Thyroid gland (tissue), 4 donors: ENCODE data around the gene ISOC2.

Experiments used
- POLR2A ChIP-seq, 2 donors: fragments of 450-650 bp; IDR thresholded peaks; one replicate each; pipeline ENCODE4 v1.6.1; 2017; ENCODE audit warnings: antibody characterized with exemption in 2 of 2, mild to moderate bottlenecking in 2 of 2, moderate library complexity in 1 of 2
- TF ChIP-seq, protein P1 (sequence below), 6 experiments: fragments of 200-600 bp in 3 of 6; fragments of 450-650 bp in 3 of 6; sonication (generic) in 3 of 6; IDR thresholded peaks; one replicate each; pipeline ENCODE4 v1.5.1; 2016 to 2019; ENCODE audit warnings: antibody characterized with exemption in 6 of 6, mild to moderate bottlenecking in 2 of 6, inconsistent platforms in 1 of 6, moderate library complexity in 1 of 6

DNA sequence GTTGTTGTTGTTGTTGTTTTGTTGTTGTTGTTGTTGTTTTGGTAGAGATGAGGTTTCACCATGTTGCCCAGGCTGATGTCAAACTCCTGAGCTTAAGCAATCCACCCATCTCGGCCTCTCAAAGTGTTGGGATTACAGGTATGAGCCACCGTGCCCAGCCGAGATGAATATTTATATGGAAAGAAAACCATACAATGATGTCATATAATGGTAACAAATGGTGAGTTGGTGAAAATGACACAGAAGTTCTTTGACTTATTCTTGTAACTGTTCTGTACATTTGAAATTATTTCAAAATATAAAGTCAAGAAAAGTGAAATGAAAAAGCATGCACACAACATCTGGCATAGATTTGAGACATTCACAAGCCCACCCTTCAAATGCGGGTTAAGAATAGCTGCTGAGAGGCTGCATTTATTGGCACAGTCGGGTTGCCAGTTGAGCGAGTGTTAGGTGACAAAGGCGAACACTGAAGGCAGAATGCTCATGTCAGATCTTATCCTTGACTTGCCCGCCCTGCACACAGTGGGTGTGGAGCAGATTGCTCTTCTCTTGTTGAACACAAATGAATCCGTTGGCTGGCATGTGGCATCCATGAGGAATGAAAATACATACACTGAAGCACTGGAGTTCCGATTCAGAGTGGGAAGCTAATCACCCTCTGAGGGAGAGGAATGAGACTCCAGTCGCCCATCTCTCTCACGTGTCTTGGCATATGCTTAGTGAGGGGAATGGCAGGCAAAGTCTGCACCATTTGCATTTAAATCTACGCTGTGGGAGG lies 38.0 kb downstream of the ISOC2 start:
- TF ChIP-seq, protein P1, sequence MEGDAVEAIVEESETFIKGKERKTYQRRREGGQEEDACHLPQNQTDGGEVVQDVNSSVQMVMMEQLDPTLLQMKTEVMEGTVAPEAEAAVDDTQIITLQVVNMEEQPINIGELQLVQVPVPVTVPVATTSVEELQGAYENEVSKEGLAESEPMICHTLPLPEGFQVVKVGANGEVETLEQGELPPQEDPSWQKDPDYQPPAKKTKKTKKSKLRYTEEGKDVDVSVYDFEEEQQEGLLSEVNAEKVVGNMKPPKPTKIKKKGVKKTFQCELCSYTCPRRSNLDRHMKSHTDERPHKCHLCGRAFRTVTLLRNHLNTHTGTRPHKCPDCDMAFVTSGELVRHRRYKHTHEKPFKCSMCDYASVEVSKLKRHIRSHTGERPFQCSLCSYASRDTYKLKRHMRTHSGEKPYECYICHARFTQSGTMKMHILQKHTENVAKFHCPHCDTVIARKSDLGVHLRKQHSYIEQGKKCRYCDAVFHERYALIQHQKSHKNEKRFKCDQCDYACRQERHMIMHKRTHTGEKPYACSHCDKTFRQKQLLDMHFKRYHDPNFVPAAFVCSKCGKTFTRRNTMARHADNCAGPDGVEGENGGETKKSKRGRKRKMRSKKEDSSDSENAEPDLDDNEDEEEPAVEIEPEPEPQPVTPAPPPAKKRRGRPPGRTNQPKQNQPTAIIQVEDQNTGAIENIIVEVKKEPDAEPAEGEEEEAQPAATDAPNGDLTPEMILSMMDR (IDR thresholded peaks at IDR 0.05) = no peak
- TF ChIP-seq POLR2A (IDR thresholded peaks at IDR 0.05) = no peak
